Activated naive CD8-positive, alpha-beta T cell (primary cell): ENCODE data around the gene ATP2C1.

Experiments
- H3K27ac Mint-ChIP-seq: one replicate; pipeline ENCODE4 v1.8.0; 2021; ENCODE audit warnings: mixed read lengths
- H3K27me3 Mint-ChIP-seq: one replicate; pipeline ENCODE4 v1.8.0; 2021; ENCODE audit warnings: mixed read lengths
- H3K36me3 Mint-ChIP-seq: one replicate; pipeline ENCODE4 v1.8.0; 2021; ENCODE audit warnings: mixed read lengths
- H3K4me1 Mint-ChIP-seq: one replicate; pipeline ENCODE4 v1.8.0; 2021; ENCODE audit warnings: low read depth, mixed read lengths
- H3K4me3 Mint-ChIP-seq: one replicate; pipeline ENCODE4 v1.8.0; 2021; ENCODE audit warnings: mild to moderate bottlenecking, mixed read lengths
- H3K9me3 Mint-ChIP-seq: one replicate; pipeline ENCODE4 v1.8.0; 2021; ENCODE audit warnings: low read depth, mixed read lengths

ATP2C1 gene

DNA sequence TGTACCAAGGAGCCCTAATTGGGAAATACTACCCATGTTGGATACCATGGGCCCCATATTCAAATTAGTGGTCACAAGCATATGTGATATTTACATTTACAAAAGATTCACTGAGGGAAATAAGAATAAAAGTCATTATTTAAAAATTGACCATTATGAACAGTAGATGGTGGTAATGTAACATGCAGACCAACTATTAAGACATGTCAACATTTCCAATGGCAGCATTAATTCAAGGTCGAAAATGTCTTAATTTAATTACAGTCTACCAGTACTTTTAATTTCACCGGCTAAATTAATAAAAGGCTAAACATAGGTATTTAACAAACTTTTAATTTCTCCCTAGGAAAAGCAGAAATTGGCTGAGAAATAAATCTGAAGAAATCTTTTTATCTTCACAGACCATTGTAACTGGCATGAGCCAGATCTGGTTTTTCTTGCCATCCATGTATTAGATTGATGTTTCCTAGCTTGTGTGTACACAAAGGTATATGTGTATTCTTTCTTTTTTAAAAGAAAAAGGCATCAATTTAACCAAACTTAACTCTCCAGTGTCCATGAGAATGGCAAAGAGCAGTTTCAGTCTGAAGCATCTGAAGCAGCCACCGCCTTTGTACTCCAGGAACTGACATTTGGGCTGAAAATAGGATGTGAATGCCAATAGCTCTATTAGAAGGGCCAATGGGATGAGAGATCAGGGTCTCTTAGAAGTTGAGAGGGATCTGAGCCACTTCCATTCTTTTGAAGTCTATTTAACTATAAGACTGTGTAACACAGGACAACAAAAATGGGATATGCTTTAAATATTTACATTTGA is 159.4 kb downstream of the ATP2C1 start:
- Mint-ChIP-seq H3K4me3 (no peak overlapping the region), H3K27ac (no peak overlapping the region), H3K9me3 (no peaks in the 10 kb centered on the region), H3K4me1 (peaks cover 3% of the 10 kb centered on the region), H3K27me3 (no peaks in the 10 kb centered on the region), H3K36me3 (peaks cover 6% of the 10 kb centered on the region)
